CD4-positive, alpha-beta T cell treated with Interleukin-1 beta for 1 hour (primary cell): ENCODE measurements around the gene HDLBP.

Experiments used
- DNase-seq, 2 donors: peaks; one replicate each; pipeline ENCODE4 v3.0.0-alpha.2; 2020 to 2022

Gene HDLBP

DNA sequence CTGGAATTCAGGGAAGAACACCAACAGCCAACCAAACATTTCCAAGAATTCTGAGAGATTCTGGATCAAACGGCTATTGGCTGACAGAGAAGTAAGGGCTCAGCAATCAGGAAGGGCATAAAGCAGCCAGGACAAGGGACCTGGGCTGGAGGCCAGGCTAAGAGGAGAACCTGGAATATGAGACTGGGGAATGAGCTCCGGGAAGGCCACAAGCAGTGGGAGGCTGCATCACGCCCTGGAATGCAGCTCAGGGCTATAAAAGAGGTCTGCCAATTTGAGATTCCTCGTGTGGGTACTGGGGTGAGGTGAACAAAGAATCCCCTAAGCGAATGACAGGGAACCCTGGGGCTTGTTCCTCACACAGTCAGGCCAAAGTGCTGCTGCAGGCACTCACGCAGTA is 66.6 kb downstream of the HDLBP start:
- no peak for DNase-seq

DNA sequence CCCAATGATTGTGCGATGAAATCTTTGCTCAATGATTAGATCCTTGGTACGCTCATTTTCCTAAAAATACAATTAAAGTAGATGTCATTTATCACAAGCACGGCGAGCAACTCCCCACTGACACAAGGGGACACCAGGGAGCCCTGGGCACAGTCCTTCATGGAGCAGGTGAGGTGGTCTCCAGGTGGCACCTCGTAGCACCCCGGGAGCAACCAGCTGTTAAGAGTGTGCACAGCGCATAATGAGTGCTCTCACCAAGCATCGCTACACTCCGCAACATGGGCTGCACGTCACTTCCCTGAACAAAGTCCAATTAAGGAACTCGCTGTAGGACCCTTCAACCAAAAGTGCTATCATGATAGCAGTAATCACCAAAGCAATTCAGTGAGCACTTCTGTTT is 67.2 kb downstream of the HDLBP start:
- DNase-seq: no peak

DNA sequence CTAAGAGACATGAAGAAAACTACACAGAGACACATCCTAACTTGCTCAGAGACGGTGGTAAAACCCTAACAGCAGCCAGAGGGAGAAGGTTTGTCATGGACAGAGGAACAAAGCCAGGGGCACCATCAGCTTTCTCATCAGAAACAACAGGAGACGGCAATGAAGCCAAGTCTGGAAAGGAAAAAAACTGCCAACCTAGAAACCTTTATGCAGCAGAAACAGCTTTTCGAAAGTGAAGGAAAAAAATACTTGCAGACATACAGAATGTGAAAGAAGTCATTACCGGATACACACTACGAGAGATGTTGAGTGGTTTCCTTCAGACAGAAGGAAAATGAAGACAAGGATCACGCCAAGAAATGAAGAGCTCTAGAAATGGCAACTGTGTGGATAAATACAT is 71.1 kb downstream of the HDLBP start:
- no peak for DNase-seq

DNA sequence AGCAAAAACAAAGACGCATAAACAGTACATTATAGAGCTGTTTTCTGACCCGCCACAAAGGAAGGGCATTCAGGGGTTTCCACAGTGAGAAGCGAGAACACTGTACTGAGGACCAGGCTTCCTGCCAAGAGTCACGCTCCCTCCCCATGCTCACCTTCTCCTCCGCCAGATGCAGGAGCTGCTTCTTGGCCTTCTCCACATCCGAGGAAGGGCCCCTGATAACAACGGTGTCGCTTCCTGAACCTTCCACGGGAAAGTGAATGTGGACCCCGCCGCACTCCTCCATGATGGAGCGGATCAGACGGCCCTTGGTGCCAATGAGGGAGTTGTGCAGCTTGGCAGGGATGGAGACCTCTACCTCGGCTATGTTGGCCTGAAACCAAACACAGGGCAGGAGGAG is 73.2 kb downstream of the HDLBP start:
- no peak for DNase-seq

DNA sequence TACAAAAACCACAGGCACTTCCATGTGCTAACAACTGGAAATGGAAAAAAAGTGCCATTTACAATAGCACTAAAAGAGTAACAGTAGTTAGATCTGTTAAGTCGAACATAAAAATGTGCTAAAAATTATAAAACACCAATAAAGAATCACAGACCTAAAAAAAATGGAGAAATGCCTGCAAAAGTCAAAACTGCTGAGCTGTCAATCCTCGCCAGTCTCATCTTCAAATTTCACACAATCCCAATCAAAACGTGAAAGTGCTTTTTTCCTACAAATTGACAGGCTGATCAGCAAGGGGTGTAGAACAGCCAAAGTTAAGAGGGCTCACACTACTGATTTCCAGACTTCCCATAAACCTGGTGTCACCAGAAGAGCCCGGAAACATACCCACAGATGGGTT is 73.8 kb downstream of the HDLBP start:
- DNase-seq: no peak

DNA sequence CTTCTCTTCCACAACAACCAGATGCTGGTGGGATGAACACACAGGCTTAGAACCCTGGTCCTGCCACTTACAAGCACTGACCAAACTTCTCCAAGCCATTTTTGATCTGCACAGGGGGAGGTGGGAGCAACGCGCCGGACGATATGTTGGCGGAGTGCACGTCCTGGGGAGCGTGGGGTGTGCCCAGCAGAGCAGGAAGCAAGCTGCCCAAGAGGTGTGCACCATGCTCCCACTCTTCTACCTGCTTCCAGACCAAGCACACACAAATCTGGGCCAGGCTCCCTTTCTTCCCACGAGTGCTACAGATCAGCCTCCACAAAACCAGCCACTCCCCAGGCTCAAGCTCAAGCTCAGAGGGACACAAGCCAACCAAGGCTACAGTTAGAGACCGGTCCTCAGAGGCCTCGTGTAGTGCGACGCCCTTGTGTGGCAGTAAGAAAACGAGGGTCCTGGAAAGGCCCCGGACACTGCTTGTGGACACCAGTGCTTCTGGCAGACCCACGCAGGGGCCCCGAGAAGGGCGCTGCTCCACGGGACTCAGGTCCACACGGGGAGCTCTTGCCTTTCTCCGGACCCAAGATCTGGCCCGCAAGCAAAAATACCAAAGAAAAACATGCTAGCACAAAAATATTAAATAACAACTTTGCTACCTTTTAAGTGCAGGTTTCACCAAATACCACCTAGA is 75.0 kb downstream of the HDLBP start:
- no peak for DNase-seq

DNA sequence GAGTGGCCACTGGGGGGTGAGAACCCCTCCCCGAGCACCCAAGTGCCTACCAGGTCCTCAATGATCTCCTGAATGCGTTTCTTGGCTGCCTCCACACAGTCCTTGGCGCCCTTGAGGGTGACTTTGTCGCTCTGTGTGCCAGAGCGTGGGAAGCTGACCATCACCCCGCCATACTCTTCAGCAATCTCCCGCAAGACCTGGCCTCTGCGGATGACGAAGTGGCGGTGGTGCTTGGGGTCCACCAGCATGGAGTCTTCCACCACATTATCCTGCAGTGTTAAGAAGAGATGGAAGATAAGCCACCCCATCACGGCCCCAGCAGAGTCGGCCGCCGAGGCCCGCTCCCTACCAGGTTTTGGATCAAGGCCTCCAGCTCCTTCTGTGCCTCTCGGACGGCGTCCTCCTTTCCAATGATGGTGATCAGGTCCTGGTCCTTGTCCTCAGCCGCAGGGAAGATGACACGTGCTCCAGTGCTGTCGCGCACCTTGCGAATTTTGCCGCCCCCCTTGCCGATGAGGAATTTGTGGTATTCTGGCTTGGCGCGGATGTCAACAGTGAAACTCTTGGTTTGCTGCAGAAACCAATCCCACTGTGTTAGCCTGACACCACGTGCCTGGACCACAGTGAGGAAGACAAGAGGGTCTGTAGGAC is 75.8 kb downstream of the HDLBP start:
- no peak for DNase-seq

DNA sequence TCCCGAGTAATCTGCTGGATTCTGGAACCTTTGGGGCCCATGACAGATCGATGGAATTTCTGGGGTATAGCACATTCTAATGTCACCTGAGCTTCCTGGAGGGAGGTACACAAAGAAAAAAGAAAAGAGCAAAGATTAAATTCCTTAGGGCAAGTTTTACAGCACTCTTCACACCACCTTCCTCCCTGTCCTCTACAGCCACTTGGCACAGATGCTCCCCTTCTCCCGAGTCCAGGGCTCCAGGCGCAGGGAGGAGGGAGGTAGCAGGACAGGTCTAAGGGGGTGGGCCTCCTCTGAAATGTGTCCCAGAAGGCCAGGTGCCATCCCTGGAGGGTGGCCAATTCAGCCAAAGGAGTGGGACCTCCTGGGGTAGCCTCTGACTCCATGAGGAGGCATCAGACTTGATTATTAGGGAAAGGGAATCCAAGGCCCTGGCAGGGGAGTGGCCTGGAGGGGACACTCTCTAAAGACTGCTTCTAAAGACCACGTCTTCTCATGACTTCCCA is 76.7 kb downstream of the HDLBP start:
- DNase-seq: no peak

DNA sequence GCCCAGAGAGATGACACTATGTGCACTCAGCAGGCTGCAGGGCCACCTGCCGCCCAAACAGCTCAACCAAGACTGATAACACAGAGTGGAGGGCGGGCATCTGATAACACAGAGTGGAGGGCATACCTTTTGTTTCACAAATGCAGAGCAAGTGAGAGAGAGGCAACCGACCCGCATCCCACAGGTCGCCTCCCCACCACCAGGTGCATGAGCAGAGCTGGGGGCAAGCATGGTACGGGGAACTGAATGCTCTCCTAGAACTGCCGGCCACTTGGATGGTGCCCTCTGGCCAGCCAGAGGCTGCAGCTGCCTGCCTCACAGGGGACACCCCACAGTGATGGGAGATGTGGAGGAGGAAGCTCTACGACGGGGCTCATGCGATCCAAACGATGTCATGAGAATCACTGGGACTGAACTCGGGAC is 77.5 kb downstream of the HDLBP start:
- DNase-seq: no peak

DNA sequence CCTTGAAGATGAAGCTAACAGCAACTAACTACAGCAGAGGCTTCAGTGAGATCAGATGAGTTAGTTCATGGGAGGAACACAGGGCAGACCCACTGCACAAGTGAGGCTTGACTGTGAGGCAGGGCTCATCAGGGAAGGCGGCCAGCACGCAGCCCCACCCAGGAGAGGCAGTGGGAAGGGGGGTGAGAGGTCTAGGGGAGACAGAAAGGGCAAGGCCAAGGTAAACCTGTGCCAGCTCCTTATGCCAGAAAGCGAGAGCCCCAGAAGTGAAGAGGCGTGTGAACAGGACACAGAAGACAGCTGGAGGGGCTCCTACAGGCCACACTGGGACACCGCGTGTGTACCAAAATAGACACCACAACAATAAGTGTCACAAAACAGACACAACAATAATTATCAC is 78.4 kb downstream of the HDLBP start:
- no peak for DNase-seq

DNA sequence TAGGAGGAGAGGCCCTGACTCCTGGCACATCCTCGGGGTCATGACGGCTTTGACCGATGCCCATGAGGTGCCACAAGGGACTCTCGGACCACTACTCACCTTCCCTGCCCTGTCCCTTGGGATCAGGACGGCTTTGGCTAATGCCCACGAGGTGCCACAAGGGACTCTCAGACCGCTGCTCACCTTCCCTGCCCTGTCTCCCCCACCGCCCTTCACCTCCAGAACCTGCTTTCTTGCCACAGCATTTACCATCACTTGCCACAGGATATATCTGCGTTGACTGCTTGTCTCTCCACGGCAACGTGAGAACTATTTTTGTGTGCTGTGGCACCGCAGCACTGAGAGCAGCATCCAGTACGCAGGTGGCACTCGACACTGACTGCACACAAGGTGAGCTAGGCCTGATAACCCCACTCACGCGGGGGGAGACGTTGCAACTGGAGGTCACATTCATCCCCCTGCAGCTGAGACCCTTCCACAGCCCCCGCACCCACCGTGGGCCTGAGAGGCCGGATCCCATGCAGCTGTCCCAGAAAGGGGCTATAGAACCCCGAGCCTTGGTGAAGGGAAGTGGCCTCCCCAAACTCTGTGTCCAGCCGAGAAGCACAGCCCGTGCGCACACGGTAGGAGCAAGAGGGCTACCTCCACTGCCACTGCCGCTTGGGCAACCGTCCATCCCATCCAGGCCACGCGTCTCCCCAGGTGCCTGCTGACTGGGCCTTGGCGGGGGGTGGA is 79.4 kb downstream of the HDLBP start:
- no peak for DNase-seq

DNA sequence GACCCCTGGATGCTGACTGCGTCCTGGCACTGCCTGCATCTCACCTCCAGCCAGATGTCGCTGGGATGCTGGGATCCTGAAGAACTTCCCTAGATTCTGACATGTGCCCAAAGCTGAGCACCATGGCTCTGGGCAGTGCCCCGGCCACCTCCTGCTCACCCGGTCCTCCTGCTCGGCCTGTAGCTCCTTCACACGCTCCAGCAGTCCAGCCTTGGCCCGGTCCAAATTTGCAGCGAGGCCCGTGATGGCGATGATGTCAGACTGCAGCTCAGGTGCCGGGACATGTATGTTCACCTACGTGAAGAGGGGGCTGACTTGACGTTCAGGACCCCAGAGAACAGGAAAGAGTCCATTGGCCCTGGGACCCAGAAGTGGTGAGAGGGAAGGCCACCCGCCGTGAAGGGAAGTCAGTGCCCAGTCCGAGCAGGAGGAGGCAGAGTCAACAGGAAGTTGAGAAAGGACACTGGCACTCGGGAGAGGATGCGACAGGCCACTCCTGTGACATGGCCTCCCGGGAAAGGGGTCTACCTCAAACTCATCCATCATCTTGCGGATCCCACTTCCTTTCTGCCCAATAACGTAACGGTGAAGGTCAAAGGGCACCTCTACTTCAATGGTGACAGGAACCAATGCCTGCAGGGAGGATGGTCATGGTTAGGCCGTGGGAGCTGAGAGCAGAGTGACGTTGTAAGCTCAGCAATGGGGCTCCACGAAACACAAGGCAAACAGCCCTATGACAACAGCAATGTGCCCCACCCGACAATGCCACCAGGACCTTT is 80.3 kb downstream of the HDLBP start:
- no peak for DNase-seq

DNA sequence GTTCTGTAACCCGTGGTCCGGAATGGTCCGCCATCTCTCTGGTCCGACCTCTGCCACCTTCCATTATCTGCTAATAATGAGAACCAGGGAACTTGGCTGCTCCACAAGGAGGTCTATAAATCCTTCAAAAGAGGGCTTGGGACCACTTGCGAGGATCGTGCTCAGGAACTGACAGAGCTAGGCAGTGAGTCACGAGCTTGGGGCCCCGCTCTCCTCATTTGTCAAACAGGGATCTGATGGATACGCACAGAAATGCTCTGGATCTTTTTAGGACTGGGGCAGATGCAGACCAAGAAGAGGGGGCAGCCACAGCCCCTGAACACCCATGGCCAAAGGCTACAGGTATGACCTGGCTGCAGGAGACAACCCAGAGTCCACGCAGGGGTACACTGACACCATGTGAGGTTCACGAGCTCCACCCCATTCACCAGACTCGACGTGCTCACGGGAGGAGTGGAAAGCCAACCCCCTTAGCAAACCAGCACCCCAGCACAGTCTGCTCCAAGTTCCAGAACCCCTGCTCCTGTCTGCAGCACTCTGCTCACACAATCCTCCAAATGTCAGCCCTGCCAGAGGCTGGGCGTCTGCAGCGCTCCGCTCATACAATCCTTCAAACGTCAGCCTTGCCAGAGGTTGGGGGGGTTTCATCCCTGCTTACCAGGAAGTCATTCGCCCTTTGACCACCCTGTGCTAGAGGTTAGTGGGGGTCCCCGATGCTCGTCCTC is 81.2 kb downstream of the HDLBP start:
- DNase-seq: no peak

DNA sequence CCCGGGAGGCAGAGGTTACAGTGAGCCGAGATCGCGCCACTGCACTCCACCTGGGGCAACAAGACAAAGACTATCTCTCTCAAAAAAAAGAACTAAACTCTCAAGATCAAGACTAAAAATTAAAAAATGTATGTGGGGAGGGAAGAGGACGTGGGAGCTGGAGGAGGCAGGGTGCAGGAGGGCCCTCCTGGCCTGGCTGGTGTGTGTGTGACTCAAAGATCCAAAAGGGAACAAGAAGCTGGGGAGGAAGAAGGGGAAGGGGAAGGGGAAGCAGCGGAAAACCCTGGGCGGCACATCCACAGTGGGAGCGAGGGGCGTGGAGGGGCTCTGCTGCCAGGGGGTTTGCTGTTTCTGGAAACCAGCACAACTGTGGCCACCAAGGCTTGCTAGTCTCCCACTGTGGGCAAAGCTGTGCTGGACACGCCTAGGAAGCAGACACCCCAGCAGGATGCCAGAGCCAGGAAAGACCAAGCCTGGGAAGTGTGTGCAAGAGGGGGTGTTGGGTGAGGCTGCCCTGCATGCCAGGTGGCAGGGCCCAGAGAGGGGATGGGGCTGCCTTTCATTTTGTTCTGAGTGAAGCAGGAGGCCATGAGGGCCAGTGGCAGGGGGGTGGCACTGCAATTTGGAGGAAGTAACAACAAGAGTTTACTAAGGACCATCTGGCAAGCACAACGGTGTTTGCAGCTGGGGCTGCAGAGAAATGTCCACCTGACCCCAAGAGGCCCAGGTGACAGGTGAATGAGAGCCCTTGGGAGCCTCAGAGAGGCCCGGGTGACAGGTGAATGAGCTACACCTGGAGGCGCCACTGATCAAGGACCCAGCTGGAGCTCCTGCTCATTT is 82.5 kb downstream of the HDLBP start:
- DNase-seq: no peak

DNA sequence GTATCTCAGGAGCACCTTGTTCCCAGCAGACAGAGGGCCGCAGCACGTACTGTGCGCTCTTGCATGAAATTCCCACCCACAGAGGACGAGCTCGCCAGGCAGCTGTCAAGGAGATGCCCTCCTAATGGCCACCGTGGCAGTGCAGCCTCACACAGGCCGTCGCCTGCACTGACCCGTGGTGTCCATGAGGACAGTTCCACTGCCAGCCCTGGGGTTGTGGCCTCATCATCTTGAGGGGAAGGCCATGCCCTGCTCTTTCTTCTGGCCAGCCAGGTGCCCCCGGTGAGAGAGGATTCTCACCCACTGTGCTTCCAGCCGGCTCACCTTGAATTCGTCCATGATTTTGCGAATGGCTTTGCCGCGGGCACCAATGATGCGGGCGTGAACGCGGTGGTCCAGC is 85.0 kb downstream of the HDLBP start:
- no peak for DNase-seq

DNA sequence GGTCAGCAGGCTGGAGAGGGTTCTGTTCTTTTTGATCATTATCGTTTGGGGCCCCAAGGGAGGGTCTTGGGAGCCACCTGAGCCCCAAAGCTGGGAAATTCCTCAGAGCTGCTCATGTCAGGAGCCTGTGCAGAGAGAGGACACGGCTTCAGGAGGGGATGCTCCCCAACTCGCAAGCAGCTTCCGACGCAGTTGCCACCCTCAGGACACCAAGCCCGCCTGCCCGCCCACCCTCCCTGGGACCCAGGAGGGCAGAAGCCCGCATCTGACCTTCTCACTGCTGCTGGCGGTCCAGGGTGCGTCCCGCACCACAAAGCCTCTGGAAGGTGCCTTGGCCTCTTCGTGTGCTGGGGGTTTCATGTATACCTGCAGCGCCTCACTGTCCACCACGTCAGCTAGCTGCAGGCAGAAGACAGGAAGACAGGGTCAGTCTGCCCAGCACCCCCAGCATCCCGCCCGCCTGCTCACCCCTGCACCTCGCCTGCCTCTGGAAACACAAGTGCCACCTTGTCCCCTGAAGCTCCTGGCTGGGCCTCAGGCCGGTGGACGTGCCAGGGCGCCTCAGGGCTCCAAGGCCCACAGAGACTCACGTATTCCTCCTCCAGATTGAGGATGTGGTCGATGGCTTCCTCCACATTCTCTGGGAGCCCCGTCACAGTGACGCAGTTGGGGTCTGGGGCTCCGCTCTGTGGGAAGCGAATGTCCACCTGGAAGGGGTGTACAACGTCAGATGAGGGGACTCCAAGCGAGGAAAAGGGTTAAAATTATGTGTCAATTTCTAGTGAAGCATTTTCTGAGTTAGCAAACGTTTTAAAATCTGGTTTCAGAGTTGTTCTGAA is 85.7 kb downstream of the HDLBP start:
- no peak for DNase-seq

DNA sequence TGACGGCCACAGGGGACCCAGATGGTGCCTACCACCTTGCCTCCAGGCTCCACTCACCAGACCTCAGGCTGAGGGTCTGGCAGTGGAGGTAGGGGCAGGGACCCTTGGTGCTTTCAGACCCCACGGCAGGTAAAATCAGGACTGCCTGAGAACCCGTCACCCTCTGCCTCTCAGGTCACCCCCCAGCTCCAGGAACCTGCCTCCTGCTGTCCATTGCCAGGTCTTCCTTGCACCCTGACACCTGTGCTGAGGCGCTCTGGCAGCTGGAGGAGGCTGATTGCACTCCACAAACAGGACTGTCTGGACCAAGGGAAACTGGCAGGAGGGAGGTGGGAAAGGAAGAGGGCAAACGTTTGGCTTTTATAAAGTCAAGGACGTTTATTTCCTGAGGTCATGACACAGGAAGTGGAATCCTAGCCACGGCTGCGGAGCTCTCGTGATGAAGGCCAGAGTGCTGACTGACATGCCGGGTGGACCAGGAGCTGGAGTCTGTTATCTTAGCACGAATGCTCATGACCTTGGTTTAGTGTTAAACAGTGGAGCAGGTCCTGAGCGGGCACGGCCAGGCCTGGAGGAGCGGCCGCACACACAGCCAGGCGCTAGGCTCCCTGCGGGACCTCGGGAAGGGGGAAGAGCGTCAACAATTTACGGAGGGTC is 86.5 kb downstream of the HDLBP start:
- no peak for DNase-seq

DNA sequence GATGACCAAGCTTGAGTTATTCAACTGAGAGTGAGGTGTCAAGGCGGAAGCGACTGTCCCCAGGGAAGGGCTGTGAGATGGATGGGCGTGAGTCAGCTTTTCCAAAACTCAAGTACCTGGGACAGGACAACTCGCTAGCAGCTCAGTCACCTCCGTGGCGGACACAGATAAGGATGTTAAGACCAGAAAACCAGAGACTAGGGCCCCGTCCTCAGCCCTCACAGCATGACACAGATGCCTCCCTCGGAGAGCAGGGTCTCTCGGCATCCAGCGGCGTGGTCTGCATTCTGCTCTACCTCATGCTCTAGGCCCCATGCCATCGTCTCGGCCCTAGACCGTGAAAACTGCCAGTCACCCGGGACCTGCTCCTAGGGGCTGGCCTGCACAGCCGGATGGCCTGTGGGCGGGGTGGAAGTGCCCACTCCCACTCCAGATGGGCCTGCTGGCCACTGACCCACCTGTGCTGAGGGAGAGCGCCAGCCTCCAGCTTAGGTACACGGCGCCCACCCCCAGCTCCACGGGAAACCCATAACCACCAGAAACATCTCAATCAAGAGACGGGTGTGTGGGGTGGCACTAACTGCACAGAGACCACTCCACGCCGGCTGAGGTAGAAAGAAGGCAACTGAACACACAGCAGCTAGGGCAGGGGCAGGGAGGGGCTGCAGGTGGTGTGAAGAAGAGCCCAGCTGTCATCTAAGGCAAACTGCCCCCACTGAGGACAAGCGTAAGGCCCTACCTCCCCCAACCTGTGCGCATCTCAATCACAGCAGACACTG is 87.2 kb downstream of the HDLBP start:
- DNase-seq: no peak

DNA sequence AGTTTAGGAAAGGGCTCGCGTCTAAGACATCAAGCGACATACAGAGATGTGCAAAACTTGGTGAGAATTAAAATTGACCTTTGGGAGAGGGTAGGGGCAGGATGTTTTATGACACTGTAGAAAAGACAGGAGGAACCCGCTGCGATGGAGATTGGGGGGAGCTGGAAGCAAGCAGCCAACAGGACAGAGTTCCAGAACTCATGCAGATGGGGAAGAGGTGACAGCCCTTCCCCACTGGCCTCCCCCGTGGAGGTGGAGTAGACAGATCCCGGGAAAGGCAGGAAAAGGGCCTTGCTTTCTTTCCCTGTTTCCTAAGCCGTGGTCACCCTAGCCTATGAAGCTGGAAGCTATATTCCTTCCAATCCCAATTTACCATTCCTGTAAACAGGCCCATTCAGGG is 87.9 kb downstream of the HDLBP start:
- DNase-seq: no peak
